IMR-90 (cell line): Measurements from ENCODE around the gene IMPG1. TPM values are rescaled to one million over a fixed set of nuclear protein-coding genes. Genes with fewer than 3 reads are reported as not detected.

Source experiments
- ATAC-seq: fragments of 200-7000 bp; cut with Tn5 transposase; 2 replicates; pipeline ENCODE4 v1.9.1; 2020; ENCODE audit warnings: low read depth, mild to moderate bottlenecking, moderate library complexity
- BruUV-seq: library from RNA; stranded (reverse); fragments of 400-500 nt; replicated peaks from 2 replicates; lab custom pipeline; 2021; lab: Mats Ljungman, UMichigan
- CTCF ChIA-PET: fragments of 300-600 bp; formaldehyde crosslinking; extraction: SDS; loops from one replicate; lab custom pipeline; 2021; ENCODE audit warnings: antibody characterized with exemption; lab: Yijun Ruan, JAX
- POLR2A ChIA-PET: fragments of 300-600 bp; sonication (Branson Sonifier 250); formaldehyde crosslinking; loops from one replicate; lab custom pipeline; 2022; ENCODE audit warnings: antibody characterized with exemption; ENCODE audit not compliant: unreplicated experiment; lab: Charles Lee
- DNase-seq: peaks from one replicate; pipeline ENCODE4 v3.0.0; 2013
- H2AFZ ChIP-seq: replicated peaks from 2 replicates; pipeline ENCODE3; 2013; ENCODE audit warnings: low read length, mild to moderate bottlenecking; ENCODE audit not compliant: poor library complexity
- H2AK5ac ChIP-seq: 2 replicates; pipeline ENCODE4 v1.6.1; 2013; ENCODE audit warnings: low read depth, low read length, inconsistent platforms
- H2AK9ac ChIP-seq: replicated peaks from 2 replicates; pipeline ENCODE3; 2013; ENCODE audit warnings: mild to moderate bottlenecking, low read depth, low read length, moderate library complexity; ENCODE audit not compliant: poor library complexity
- H2BK120ac ChIP-seq: 2 replicates; pipeline ENCODE4 v1.6.1; 2013; ENCODE audit warnings: low read depth, low read length, inconsistent platforms
- H2BK15ac ChIP-seq: 3 replicates; pipeline ENCODE4 v1.6.1; 2013; ENCODE audit warnings: low read depth, low read length, inconsistent platforms
- H2BK20ac ChIP-seq: 2 replicates; pipeline ENCODE4 v1.6.1; 2013; ENCODE audit warnings: low read depth, mild to moderate bottlenecking, inconsistent platforms, low read length, moderate library complexity
- H2BK5ac ChIP-seq: 2 replicates; pipeline ENCODE4 v1.6.1; 2013; ENCODE audit warnings: mild to moderate bottlenecking, low read depth, low read length, inconsistent platforms; ENCODE audit not compliant: poor library complexity, severe bottlenecking
- H3K14ac ChIP-seq: replicated peaks from 2 replicates; pipeline ENCODE4 v1.6.1; 2013; ENCODE audit warnings: low read depth, low read length, inconsistent platforms
- H3K18ac ChIP-seq: 2 replicates; pipeline ENCODE4 v1.6.1; 2013; ENCODE audit warnings: low read depth, low read length, control low read depth
- H3K23ac ChIP-seq: 2 replicates; pipeline ENCODE4 v1.6.1; 2013; ENCODE audit warnings: low read depth, low read length, inconsistent platforms
- H3K27ac ChIP-seq: 2 replicates; pipeline ENCODE4 v1.5.1; 2013; ENCODE audit warnings: mild to moderate bottlenecking, control low read depth, low read length; ENCODE audit not compliant: insufficient read depth
- H3K27me3 ChIP-seq: 2 replicates; pipeline ENCODE4 v1.6.1; 2013; ENCODE audit warnings: low read length; ENCODE audit not compliant: control insufficient read depth, insufficient read depth
- H3K36me3 ChIP-seq: 2 replicates; pipeline ENCODE4 v1.6.1; 2013; ENCODE audit warnings: low read length, mixed read lengths; ENCODE audit not compliant: control insufficient read depth, insufficient read depth
- H3K4ac ChIP-seq: 2 replicates; pipeline ENCODE4 v1.6.1; 2013; ENCODE audit warnings: low read depth, low read length, inconsistent platforms
- H3K4me1 ChIP-seq: 2 replicates; pipeline ENCODE4 v1.6.1; 2013; ENCODE audit warnings: low read length, mixed read lengths; ENCODE audit not compliant: control insufficient read depth, insufficient read depth
- H3K4me2 ChIP-seq: 2 replicates; pipeline ENCODE4 v1.6.1; 2013; ENCODE audit warnings: low read depth, mild to moderate bottlenecking, control low read depth, low read length, moderate library complexity
- H3K4me3 ChIP-seq: 2 replicates; pipeline ENCODE4 v1.5.1; 2013; ENCODE audit warnings: low read depth, mild to moderate bottlenecking, control low read depth, low read length, moderate library complexity; ENCODE audit not compliant: insufficient read depth
- H3K56ac ChIP-seq: 2 replicates; pipeline ENCODE4 v1.6.1; 2013; ENCODE audit warnings: low read length, inconsistent platforms; ENCODE audit not compliant: insufficient read depth; ENCODE audit errors: extremely low read depth
- H3K79me1 ChIP-seq, 2 experiments: 2 replicates each; pipeline ENCODE4 v1.6.1; 2013; ENCODE audit warnings: low read length in 2 of 2, inconsistent platforms in 1 of 2, low read depth in 1 of 2
- H3K9ac ChIP-seq: 2 replicates; pipeline ENCODE4 v1.6.1; 2013; ENCODE audit warnings: low read depth, low read length, control low read depth
- H3K9me1 ChIP-seq: 2 replicates; pipeline ENCODE4 v1.6.1; 2013; ENCODE audit warnings: low read length, inconsistent platforms; ENCODE audit not compliant: insufficient read depth
- H3K9me3 ChIP-seq: 2 replicates; pipeline ENCODE4 v1.6.1; 2013; ENCODE audit warnings: low read length; ENCODE audit not compliant: control insufficient read depth, insufficient read depth
- H4K20me1 ChIP-seq: 2 replicates; pipeline ENCODE4 v1.6.1; 2013; ENCODE audit warnings: low read length, inconsistent platforms; ENCODE audit not compliant: insufficient read depth
- H4K5ac ChIP-seq: 2 replicates; pipeline ENCODE4 v1.6.1; 2013; ENCODE audit warnings: mild to moderate bottlenecking, low read depth, low read length, control low read depth
- H4K8ac ChIP-seq, 2 experiments: 2 replicates each; pipeline ENCODE4 v1.6.1; 2013; ENCODE audit warnings: low read depth in 2 of 2, low read length in 2 of 2, control low read depth in 1 of 2, inconsistent platforms in 1 of 2
- H4K91ac ChIP-seq: 2 replicates; pipeline ENCODE4 v1.6.1; 2013; ENCODE audit warnings: low read depth, low read length, inconsistent platforms; ENCODE audit not compliant: insufficient read depth
- BHLHE40 ChIP-seq: fragments of 150-350 bp; IDR thresholded peaks from 2 replicates; pipeline ENCODE4 v1.6.1; 2016; ENCODE audit warnings: mild to moderate bottlenecking, low read depth, low read length
- CEBPB ChIP-seq: IDR thresholded peaks from 2 replicates; pipeline ENCODE4 v1.6.1; 2012; ENCODE audit warnings: low read depth, low read length, improper control_type of control experiment
- CHD1 ChIP-seq: IDR thresholded peaks from 2 replicates; pipeline ENCODE4 v1.6.1; 2012; ENCODE audit warnings: low read depth, low read length, improper control_type of control experiment
- CTCF ChIP-seq: conservative IDR thresholded peaks from 2 replicates; pipeline ENCODE4 v1.5.1; 2012; ENCODE audit warnings: mild to moderate bottlenecking, low read depth, low read length, improper control_type of control experiment
- ELK1 ChIP-seq: fragments of 150-350 bp; IDR thresholded peaks from 2 replicates; pipeline ENCODE4 v1.6.1; 2016; ENCODE audit warnings: low read depth, mild to moderate bottlenecking, low read length, moderate library complexity, borderline replicate concordance
- FOS ChIP-seq: fragments of 150-350 bp; IDR thresholded peaks from 2 replicates; pipeline ENCODE4 v1.6.1; 2016; ENCODE audit warnings: low read depth, low read length
- MAFK ChIP-seq: IDR thresholded peaks from 2 replicates; pipeline ENCODE4 v1.6.1; 2012; ENCODE audit warnings: low read depth, low read length, improper control_type of control experiment
- MAZ ChIP-seq: IDR thresholded peaks from 2 replicates; pipeline ENCODE4 v1.6.1; 2012; ENCODE audit warnings: low read depth, mild to moderate bottlenecking, low read length, improper control_type of control experiment, moderate library complexity, borderline replicate concordance
- MXI1 ChIP-seq: IDR thresholded peaks from 2 replicates; pipeline ENCODE4 v1.6.1; 2012; ENCODE audit warnings: low read depth, mild to moderate bottlenecking, low read length, moderate library complexity, borderline replicate concordance
- NFE2L2 ChIP-seq: fragments of 150-350 bp; IDR thresholded peaks from 2 replicates; pipeline ENCODE4 v1.6.1; 2016; ENCODE audit warnings: low read depth, mild to moderate bottlenecking, low read length
- POLR2A ChIP-seq: IDR thresholded peaks from 2 replicates; pipeline ENCODE4 v1.6.1; 2012; ENCODE audit warnings: mild to moderate bottlenecking, low read depth, low read length
- RAD21 ChIP-seq: IDR thresholded peaks from 2 replicates; pipeline ENCODE4 v1.6.1; 2012; ENCODE audit warnings: low read length, improper control_type of control experiment
- RCOR1 ChIP-seq: IDR thresholded peaks from 2 replicates; pipeline ENCODE4 v1.6.1; 2012; ENCODE audit warnings: mild to moderate bottlenecking, low read length, improper control_type of control experiment; ENCODE audit not compliant: insufficient replicate concordance
- RFX5 ChIP-seq: IDR thresholded peaks from 2 replicates; pipeline ENCODE4 v1.8.0; 2012; ENCODE audit warnings: low read depth, mild to moderate bottlenecking, low read length, moderate library complexity
- SMC3 ChIP-seq: fragments of 150-350 bp; IDR thresholded peaks from 2 replicates; pipeline ENCODE4 v1.6.1; 2016; ENCODE audit warnings: low read depth, mild to moderate bottlenecking, antibody characterized with exemption, low read length, moderate library complexity
- USF2 ChIP-seq: fragments of 150-350 bp; IDR thresholded peaks from 2 replicates; pipeline ENCODE4 v1.6.1; 2017; ENCODE audit warnings: mild to moderate bottlenecking, antibody characterized with exemption, low read length, low read depth
- WGBS, 2 experiments: methylation state at CpG; one replicate each; pipeline versions ENCODE4 v1.1.5 to v1.1.7; 2013; ENCODE audit warnings: missing lambda C conversion rate in 2 of 2; ENCODE audit not compliant: insufficient read length in 1 of 2; ENCODE audit errors: extremely low coverage in 2 of 2; 5-methylcytosine and 5-hydroxymethylcytosine counted together
- dilution Hi-C: fragments of 300-500 bp; cut with HindIII; formaldehyde crosslinking; loops from one replicate; pipeline ENCODE4 v1.14.3; 2018; ENCODE audit warnings: low sequenced_read_pairs; ENCODE audit not compliant: unreplicated experiment
- in situ Hi-C: fragments of 300-500 bp; cut with MboI; formaldehyde crosslinking; loops from 3 replicates; pipeline ENCODE4 v1.14.3; 2019; ENCODE audit warnings: low sequenced_read_pairs, inconsistent platforms, mixed read lengths
- intact Hi-C: fragments of 100-400 bp; cut with micrococcal nuclease; formaldehyde crosslinking; loops from 2 replicates; pipeline ENCODE4 v1.10.0; 2022
- polyA plus RNA-seq, 3 experiments: library from polyadenylated mRNA; depleted of rRNA; stranded (reverse); fragments of >200 nt; gene quantifications; 2 replicates each; pipeline ENCODE4 v1.2.3, GENCODE V29; 2012; ENCODE audit warnings: low replicate concordance in 1 of 3
- total RNA-seq: library from RNA; depleted of rRNA; stranded (reverse); fragments of >200 nt; gene quantifications from 2 replicates; pipeline ENCODE4 v1.2.3, GENCODE V29; 2012

The IMPG1 gene
- total and polyA plus RNA-seq, 2 of the 4 experiments (the other 2 are of a cell fraction), result not detected

GRCh38 chr6:75963569-75963968 is 108.9 kb downstream of the IMPG1 start:
- in situ Hi-C loops, result no loop called here
- H4K8ac ChIP-seq, result no peak overlapping the region
- no peak overlapping the region for H2BK5ac ChIP-seq
- H3K36me3 ChIP-seq, result no peaks in the 10 kb centered on the region
- H2AK5ac ChIP-seq, result no peak overlapping the region
- H2BK20ac ChIP-seq, result no peak overlapping the region
- WGBS, 2 experiments, result no CpG with 5 or more reads among the region's 1 CpG
- no peak overlapping the region for H4K5ac ChIP-seq
- H2AFZ ChIP-seq, result no peak overlapping the region
- H3K9ac ChIP-seq, result no peak overlapping the region
- TF ChIP-seq RAD21 (no peak), CEBPB (no peak), NFE2L2 (no peak), USF2 (no peak), BHLHE40 (no peak), MAZ (no peak), FOS (no peak), SMC3 (no peak), ELK1 (no peak), MAFK (no peak), CTCF (no peak), RCOR1 (no peak), CHD1 (no peak), RFX5 (no peak), POLR2A (no peak), MXI1 (no peak)
- H3K27me3 ChIP-seq, result no peaks in the 10 kb centered on the region
- H3K18ac ChIP-seq, result no peak overlapping the region
- H3K56ac ChIP-seq, result no peak overlapping the region
- no peaks in the 10 kb centered on the region for H3K9me1 ChIP-seq
- no peaks in the 10 kb centered on the region for H3K4me1 ChIP-seq
- H2BK15ac ChIP-seq, result no peak overlapping the region
- DNase-seq (no peak), ATAC-seq (no peak)
- POLR2A ChIA-PET, result no interaction called here
- H3K4ac ChIP-seq, result no peak overlapping the region
- no peak overlapping the region for H3K4me3 ChIP-seq
- H3K4me2 ChIP-seq, result no peak overlapping the region
- H3K79me1 ChIP-seq, result no peaks in the 10 kb centered on the region
- CTCF ChIA-PET, result no interaction called here
- H3K9me3 ChIP-seq, result no peaks in the 10 kb centered on the region
- no peak overlapping the region for H3K23ac ChIP-seq
- H2AK9ac ChIP-seq, result no peak overlapping the region
- no peak overlapping the region for H2BK120ac ChIP-seq
- dilution Hi-C loops, result no loop called here
- H3K14ac ChIP-seq, result no peak overlapping the region
- intact Hi-C loops, result no loop called here
- no peaks in the 10 kb centered on the region for H4K20me1 ChIP-seq
- no peak overlapping the region for H3K27ac ChIP-seq
- H4K91ac ChIP-seq, result no peak overlapping the region
- no TSS peak for BruUV-seq
